ENCODE data around the gene EPB41L3. TPM values are rescaled to one million over a fixed set of nuclear protein-coding genes. Genes with fewer than 3 reads are reported as not detected.

The EPB41L3 gene
- total RNA-seq, 1 experiment from 2014 or later, result 0.36 TPM

DNA sequence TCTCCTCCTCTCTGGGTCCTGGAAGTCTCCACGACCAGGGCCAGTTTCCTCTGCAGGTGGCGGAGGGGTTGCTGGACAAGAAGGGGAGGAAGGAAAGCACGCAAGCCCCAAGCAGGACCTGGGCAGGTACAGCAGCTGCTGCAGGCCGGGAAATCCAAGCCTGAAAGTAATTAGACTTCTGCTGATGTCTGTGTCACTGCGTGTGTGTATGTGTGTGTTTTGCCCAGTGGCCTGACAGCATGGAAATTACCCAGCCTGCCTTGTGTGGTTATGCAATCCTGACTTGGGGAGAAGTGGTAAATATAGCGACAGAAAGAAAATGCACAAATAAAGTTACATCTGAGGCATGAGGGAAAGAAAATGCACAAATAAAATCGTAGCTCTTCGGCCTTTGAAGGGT is 126.5 kb downstream of the EPB41L3 start:
- H3K4me1 ChIP-seq (ENCODE audit: control insufficient read depth, insufficient read depth, low read length), result no peaks in the 10 kb centered on the region
- no peaks in the 10 kb centered on the region for H3K36me3 ChIP-seq (ENCODE audit: control insufficient read depth, insufficient read depth, low read length)
- in situ Hi-C loops (cut with HindIII; ENCODE audit: low pct_unique_long_range_greater_than_20kb, low sequenced_read_pairs) (no loop called here), intact Hi-C loops (cut with micrococcal nuclease; ENCODE audit: unreplicated experiment) (no loop called here)
- H3K27me3 ChIP-seq (ENCODE audit: control insufficient read depth, insufficient read depth, low read length), result no peaks in the 10 kb centered on the region
- DNase-seq (ENCODE audit: low read depth, low spot score) (no peak), ATAC-seq (no peak)
- H3K27ac ChIP-seq (ENCODE audit: low read length), result no peak overlapping the region
- no TSS peak for BruUV-seq (replicated peaks)
- no peak overlapping the region for H3K4me3 ChIP-seq (ENCODE audit: low read depth in 2 of 2, low read length in 2 of 2)
- no peaks in the 10 kb centered on the region for H3K9me3 ChIP-seq (ENCODE audit: control insufficient read depth, insufficient read depth, low read depth, low read length)
- CTCF ChIA-PET, result no interaction called here
- POLR2A ChIA-PET, result no interaction called here
- TF ChIP-seq, protein P1, sequence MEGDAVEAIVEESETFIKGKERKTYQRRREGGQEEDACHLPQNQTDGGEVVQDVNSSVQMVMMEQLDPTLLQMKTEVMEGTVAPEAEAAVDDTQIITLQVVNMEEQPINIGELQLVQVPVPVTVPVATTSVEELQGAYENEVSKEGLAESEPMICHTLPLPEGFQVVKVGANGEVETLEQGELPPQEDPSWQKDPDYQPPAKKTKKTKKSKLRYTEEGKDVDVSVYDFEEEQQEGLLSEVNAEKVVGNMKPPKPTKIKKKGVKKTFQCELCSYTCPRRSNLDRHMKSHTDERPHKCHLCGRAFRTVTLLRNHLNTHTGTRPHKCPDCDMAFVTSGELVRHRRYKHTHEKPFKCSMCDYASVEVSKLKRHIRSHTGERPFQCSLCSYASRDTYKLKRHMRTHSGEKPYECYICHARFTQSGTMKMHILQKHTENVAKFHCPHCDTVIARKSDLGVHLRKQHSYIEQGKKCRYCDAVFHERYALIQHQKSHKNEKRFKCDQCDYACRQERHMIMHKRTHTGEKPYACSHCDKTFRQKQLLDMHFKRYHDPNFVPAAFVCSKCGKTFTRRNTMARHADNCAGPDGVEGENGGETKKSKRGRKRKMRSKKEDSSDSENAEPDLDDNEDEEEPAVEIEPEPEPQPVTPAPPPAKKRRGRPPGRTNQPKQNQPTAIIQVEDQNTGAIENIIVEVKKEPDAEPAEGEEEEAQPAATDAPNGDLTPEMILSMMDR (IDR thresholded peaks at IDR 0.05), result no peak
- no peak for TF ChIP-seq TCF7L2 (IDR thresholded peaks at IDR 0.05; ENCODE audit: low read depth, low read length)
- TF ChIP-seq, protein P2, sequence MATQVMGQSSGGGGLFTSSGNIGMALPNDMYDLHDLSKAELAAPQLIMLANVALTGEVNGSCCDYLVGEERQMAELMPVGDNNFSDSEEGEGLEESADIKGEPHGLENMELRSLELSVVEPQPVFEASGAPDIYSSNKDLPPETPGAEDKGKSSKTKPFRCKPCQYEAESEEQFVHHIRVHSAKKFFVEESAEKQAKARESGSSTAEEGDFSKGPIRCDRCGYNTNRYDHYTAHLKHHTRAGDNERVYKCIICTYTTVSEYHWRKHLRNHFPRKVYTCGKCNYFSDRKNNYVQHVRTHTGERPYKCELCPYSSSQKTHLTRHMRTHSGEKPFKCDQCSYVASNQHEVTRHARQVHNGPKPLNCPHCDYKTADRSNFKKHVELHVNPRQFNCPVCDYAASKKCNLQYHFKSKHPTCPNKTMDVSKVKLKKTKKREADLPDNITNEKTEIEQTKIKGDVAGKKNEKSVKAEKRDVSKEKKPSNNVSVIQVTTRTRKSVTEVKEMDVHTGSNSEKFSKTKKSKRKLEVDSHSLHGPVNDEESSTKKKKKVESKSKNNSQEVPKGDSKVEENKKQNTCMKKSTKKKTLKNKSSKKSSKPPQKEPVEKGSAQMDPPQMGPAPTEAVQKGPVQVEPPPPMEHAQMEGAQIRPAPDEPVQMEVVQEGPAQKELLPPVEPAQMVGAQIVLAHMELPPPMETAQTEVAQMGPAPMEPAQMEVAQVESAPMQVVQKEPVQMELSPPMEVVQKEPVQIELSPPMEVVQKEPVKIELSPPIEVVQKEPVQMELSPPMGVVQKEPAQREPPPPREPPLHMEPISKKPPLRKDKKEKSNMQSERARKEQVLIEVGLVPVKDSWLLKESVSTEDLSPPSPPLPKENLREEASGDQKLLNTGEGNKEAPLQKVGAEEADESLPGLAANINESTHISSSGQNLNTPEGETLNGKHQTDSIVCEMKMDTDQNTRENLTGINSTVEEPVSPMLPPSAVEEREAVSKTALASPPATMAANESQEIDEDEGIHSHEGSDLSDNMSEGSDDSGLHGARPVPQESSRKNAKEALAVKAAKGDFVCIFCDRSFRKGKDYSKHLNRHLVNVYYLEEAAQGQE (IDR thresholded peaks at IDR 0.05; ENCODE audit: insufficient read depth in 1 of 2, low read depth in 2 of 2, low read length in 1 of 2), result no peak
- no peak for TF ChIP-seq SIN3A (IDR thresholded peaks at IDR 0.05; ENCODE audit: borderline replicate concordance, insufficient read depth, low read depth, low read length)
- no peak for TF ChIP-seq POLR2AphosphoS5 (IDR thresholded peaks at IDR 0.05; ENCODE audit: low read depth, low read length)

DNA sequence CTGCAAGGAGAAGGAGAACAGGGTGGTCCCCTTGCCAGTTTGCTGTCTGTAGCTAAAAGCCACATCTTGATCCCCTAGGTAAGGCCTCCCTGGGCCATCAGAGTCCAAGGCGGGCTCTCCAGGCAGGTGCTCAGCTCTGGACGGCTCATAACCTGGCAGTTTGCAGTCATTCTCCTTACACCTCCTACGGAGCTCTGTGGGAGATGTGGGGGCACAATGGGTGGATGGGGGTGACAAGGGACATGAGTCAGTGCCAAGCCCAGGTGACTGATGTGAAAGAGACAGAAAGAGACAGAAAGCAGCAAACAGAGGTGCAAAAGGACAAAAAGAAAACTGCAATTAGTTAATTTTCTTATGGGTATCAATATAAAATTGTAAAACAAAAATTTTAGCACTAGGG is 127.7 kb downstream of the EPB41L3 start:
- ATAC-seq, result no peak
- no TSS peak for BruUV-seq (replicated peaks)
- in situ Hi-C loops (cut with HindIII; ENCODE audit: low pct_unique_long_range_greater_than_20kb, low sequenced_read_pairs) (no loop called here), intact Hi-C loops (cut with micrococcal nuclease; ENCODE audit: unreplicated experiment) (no loop called here)
- CTCF ChIA-PET, result no interaction called here
- no peaks in the 10 kb centered on the region for H3K4me1 ChIP-seq (ENCODE audit: control insufficient read depth, insufficient read depth, low read length)
- POLR2A ChIA-PET, result no interaction called here
- H3K4me3 ChIP-seq (ENCODE audit: low read depth in 2 of 2, low read length in 2 of 2), result no peak overlapping the region
- H3K36me3 ChIP-seq (ENCODE audit: control insufficient read depth, insufficient read depth, low read length), result no peaks in the 10 kb centered on the region
- TF ChIP-seq TCF7L2 (IDR thresholded peaks at IDR 0.05; ENCODE audit: low read depth, low read length) (no peak), SIN3A (IDR thresholded peaks at IDR 0.05; ENCODE audit: borderline replicate concordance, insufficient read depth, low read depth, low read length) (no peak), POLR2AphosphoS5 (IDR thresholded peaks at IDR 0.05; ENCODE audit: low read depth, low read length) (no peak)
- TF ChIP-seq, protein P1 (IDR thresholded peaks at IDR 0.05), result no peak
- TF ChIP-seq, protein P2 (IDR thresholded peaks at IDR 0.05; ENCODE audit: insufficient read depth in 1 of 2, low read depth in 2 of 2, low read length in 1 of 2), result no peak
- H3K27me3 ChIP-seq (ENCODE audit: control insufficient read depth, insufficient read depth, low read length), result no peaks in the 10 kb centered on the region
- no peak overlapping the region for H3K27ac ChIP-seq (ENCODE audit: low read length)
- DNase-seq (ENCODE audit: low read depth, low spot score), result no peak
- H3K9me3 ChIP-seq (ENCODE audit: control insufficient read depth, insufficient read depth, low read depth, low read length), result no peaks in the 10 kb centered on the region
